ENCODE data around the gene EPDR1.

EPDR1 gene

DNA sequence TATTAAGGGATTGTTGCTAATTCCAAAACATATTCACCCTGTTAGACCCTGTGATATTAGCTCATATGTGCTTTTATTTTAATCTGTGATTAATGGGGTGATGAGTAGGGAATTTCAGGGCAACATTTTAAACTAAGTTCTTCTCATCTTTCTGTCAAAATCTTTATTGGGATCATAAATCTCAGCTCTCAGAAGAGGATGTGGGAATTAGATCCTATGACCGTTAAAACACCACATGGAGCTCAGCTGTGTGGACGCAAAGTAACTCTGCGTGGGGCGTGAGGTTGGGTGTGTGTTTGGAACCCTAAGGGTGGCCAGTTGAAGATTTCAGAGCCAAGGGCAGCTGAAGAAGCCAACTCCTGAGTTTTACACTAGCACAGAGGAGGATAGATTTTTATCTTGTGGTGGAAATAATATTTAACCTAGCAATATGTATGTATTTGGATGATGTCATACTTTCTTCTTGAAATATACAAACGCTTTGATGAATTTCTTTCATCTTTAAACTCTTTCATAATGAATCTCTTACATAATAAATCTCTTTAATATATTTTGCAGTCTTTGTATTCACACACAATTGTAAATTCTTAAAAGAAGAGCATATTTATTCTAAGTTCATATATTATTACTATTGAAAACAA, 64.4 kb downstream of the EPDR1 start:
- no peaks in the 10 kb centered on the region for H3K4me1 ChIP-seq (ENCODE audit: insufficient read depth, low read length, poor library complexity, severe bottlenecking)
- no peak for TF ChIP-seq CTCF (conservative IDR thresholded peaks at IDR 0.05; ENCODE audit: low read length)
- no peak for TF ChIP-seq EZH2phosphoT487 (IDR thresholded peaks at IDR 0.05; ENCODE audit: borderline replicate concordance)
- H3K79me2 ChIP-seq (ENCODE audit: insufficient read depth, low read length) = no peaks in the 10 kb centered on the region
- no peaks in the 10 kb centered on the region for H3K9me2 ChIP-seq (replicated peaks; ENCODE audit: low read depth, low read length)
- H3K4me3 ChIP-seq (ENCODE audit: low read length, poor library complexity, severe bottlenecking) = no peak overlapping the region
- no peaks in the 10 kb centered on the region for H4K20me1 ChIP-seq (ENCODE audit: insufficient read depth, low read length, poor library complexity, severe bottlenecking)
- H3K27me3 ChIP-seq (ENCODE audit: insufficient read depth, low read length, poor library complexity, severe bottlenecking) = no peaks in the 10 kb centered on the region
- no peak overlapping the region for H3K4me2 ChIP-seq (ENCODE audit: low read depth, low read length, poor library complexity, severe bottlenecking)
- H3F3A ChIP-seq (ENCODE audit: low read depth) = no peaks in the 10 kb centered on the region
- H3K36me3 ChIP-seq (ENCODE audit: insufficient read depth, low read length) = no peaks in the 10 kb centered on the region
- H3K9ac ChIP-seq (ENCODE audit: low read depth, low read length, poor library complexity, severe bottlenecking) = no peak overlapping the region
- H2AFZ ChIP-seq (ENCODE audit: low read length) = no peak overlapping the region
- no peaks in the 10 kb centered on the region for H3K9me3 ChIP-seq (ENCODE audit: insufficient read depth, low read depth, low read length)

DNA sequence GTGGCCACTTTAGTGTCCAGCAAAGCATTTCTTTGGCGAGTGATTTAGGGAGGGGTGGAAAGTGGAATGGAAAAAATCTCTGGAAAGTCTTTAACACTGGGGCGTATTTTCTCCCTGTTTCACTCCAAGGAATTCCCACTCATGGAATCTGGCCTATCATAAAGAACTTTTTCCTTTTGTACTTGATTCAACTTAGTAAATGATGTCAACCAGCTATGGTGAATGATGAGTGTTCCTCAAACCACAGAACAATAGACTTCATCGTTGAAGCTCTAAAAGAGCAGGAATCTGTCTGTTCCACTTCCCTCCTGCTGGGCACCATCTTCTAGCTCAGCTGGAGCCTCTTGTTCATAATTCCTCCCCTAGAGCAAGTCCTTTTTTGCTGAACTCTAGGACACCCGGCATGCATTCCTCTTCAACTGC, 66.5 kb downstream of the EPDR1 start:
- Histone ChIP-seq H4K20me1 (ENCODE audit: insufficient read depth, low read length, poor library complexity, severe bottlenecking) (no peaks in the 10 kb centered on the region), H3K9me2 (replicated peaks; ENCODE audit: low read depth, low read length) (no peaks in the 10 kb centered on the region), H3K4me2 (ENCODE audit: low read depth, low read length, poor library complexity, severe bottlenecking) (no peak overlapping the region), H3K9me3 (ENCODE audit: insufficient read depth, low read depth, low read length) (no peaks in the 10 kb centered on the region), H3F3A (ENCODE audit: low read depth) (no peaks in the 10 kb centered on the region), H3K79me2 (ENCODE audit: insufficient read depth, low read length) (no peaks in the 10 kb centered on the region), H2AFZ (ENCODE audit: low read length) (no peak overlapping the region), H3K27me3 (ENCODE audit: insufficient read depth, low read length, poor library complexity, severe bottlenecking) (no peaks in the 10 kb centered on the region), H3K4me3 (ENCODE audit: low read length, poor library complexity, severe bottlenecking) (no peak overlapping the region), H3K4me1 (ENCODE audit: insufficient read depth, low read length, poor library complexity, severe bottlenecking) (no peaks in the 10 kb centered on the region), H3K9ac (ENCODE audit: low read depth, low read length, poor library complexity, severe bottlenecking) (no peak overlapping the region), H3K36me3 (ENCODE audit: insufficient read depth, low read length) (no peaks in the 10 kb centered on the region)
- TF ChIP-seq CTCF (conservative IDR thresholded peaks at IDR 0.05; ENCODE audit: low read length) (no peak), EZH2phosphoT487 (IDR thresholded peaks at IDR 0.05; ENCODE audit: borderline replicate concordance) (no peak)

- H3K9me3 ChIP-seq (ENCODE audit: insufficient read depth, low read depth, low read length) = no peaks in the 10 kb centered on the region
- no peak overlapping the region for H3K4me3 ChIP-seq (ENCODE audit: low read length, poor library complexity, severe bottlenecking)
- H3K9me2 ChIP-seq (replicated peaks; ENCODE audit: low read depth, low read length) = no peaks in the 10 kb centered on the region
- no peaks in the 10 kb centered on the region for H3K79me2 ChIP-seq (ENCODE audit: insufficient read depth, low read length)
- no peak overlapping the region for H2AFZ ChIP-seq (ENCODE audit: low read length)
- H3K36me3 ChIP-seq (ENCODE audit: insufficient read depth, low read length) = no peaks in the 10 kb centered on the region
- no peaks in the 10 kb centered on the region for H3K4me1 ChIP-seq (ENCODE audit: insufficient read depth, low read length, poor library complexity, severe bottlenecking)
- H3F3A ChIP-seq (ENCODE audit: low read depth) = no peaks in the 10 kb centered on the region
- no peak overlapping the region for H3K4me2 ChIP-seq (ENCODE audit: low read depth, low read length, poor library complexity, severe bottlenecking)
- no peaks in the 10 kb centered on the region for H3K27me3 ChIP-seq (ENCODE audit: insufficient read depth, low read length, poor library complexity, severe bottlenecking)
- no peak for TF ChIP-seq EZH2phosphoT487 (IDR thresholded peaks at IDR 0.05; ENCODE audit: borderline replicate concordance)
- no peak for TF ChIP-seq CTCF (conservative IDR thresholded peaks at IDR 0.05; ENCODE audit: low read length)
- H3K9ac ChIP-seq (ENCODE audit: low read depth, low read length, poor library complexity, severe bottlenecking) = no peak overlapping the region
- no peaks in the 10 kb centered on the region for H4K20me1 ChIP-seq (ENCODE audit: insufficient read depth, low read length, poor library complexity, severe bottlenecking)
Measured at GRCh38 chr7:37987732-37988131, 67.3 kb downstream of the EPDR1 start.

All from Loucy (cell line).